ENCODE results near the gene PGAM2. TPM values are rescaled to one million over a fixed set of nuclear protein-coding genes. Genes with fewer than 3 reads are reported as not detected.
"Not testable (repeated sequence)": the region's sequence is repeated elsewhere in the genome, so short reads cannot be mapped to it uniquely, and the experiment has no call there.

Gene PGAM2
- total RNA-seq, 4 donors from 2014 or later, result not detected

DNA sequence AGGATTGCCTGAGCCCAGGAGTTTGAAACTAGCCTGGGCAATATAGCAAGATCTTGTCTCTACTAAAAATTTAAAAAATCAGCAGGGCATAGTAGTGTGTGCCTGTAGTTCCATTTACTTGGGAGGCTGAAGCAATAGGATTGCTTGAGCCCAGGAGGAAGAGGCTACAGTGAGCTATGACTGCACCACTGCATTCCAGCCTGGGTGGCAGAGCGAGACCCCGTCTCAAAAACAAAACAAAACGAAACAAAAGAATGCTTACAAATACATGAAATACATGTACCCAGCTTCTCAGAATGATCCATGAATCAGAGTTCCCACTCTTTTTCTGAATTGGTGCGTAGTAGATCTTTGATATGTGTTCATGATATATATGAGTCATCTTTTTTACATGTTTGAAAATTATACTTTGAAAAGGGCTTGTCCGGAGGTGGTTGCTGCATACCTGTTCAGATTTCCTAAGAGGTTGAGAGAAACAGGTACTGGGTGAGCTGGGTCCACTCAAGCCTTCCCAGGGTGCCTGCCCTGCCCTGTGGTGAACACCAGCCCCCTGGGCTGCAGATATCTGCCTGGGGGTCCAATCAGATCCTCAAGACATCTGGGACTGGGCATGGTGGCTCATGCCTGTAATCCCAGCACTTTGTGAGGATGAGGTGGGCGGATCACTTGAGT lies 42.4 kb downstream of the PGAM2 start:
- not testable (repeated sequence) for DNase-seq (ENCODE audit: low spot score); ATAC-seq (ENCODE audit: low FRiP score)

DNA sequence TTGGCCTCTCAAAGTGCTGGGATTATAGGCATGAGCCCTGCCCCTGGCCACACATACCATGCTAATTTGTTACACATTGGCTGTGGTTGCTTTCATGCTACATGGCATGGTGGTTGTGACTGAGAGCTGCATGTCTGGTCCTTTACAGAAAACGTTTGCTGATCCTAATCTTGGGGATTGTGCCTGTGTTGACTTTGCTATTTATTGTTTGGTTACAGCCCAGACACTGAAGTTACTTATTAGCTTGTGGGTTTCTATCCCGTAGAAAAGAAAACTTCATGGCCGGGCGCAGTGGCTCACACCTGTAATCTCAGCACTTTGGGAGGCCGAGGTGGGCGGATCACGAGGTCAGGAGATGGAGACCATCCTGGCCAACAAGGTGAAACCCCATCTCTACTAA lies 43.3 kb downstream of the PGAM2 start:
- not testable (repeated sequence) for DNase-seq (ENCODE audit: low spot score); ATAC-seq (ENCODE audit: low FRiP score)

DNA sequence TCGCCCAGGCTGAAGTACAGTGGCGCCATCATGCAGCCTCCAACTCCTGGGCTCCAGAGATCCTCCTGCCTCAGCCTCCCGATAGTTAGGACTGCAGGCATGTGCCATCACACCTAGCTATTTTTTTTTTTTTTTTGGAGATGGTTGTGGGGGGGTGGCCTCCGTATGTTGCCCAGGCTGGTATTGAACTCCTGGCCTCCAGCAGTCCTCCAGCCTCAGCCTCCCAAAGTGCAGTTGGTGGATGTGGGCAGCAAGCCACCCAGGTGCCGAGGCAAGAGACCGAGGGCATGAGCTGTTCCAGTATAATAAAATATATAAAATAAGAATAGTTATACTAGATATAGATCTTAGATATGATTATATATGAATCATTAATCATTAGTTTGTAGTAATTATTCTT lies 45.5 kb downstream of the PGAM2 start:
- ATAC-seq (ENCODE audit: low FRiP score); DNase-seq (ENCODE audit: low spot score): not testable (repeated sequence)

DNA sequence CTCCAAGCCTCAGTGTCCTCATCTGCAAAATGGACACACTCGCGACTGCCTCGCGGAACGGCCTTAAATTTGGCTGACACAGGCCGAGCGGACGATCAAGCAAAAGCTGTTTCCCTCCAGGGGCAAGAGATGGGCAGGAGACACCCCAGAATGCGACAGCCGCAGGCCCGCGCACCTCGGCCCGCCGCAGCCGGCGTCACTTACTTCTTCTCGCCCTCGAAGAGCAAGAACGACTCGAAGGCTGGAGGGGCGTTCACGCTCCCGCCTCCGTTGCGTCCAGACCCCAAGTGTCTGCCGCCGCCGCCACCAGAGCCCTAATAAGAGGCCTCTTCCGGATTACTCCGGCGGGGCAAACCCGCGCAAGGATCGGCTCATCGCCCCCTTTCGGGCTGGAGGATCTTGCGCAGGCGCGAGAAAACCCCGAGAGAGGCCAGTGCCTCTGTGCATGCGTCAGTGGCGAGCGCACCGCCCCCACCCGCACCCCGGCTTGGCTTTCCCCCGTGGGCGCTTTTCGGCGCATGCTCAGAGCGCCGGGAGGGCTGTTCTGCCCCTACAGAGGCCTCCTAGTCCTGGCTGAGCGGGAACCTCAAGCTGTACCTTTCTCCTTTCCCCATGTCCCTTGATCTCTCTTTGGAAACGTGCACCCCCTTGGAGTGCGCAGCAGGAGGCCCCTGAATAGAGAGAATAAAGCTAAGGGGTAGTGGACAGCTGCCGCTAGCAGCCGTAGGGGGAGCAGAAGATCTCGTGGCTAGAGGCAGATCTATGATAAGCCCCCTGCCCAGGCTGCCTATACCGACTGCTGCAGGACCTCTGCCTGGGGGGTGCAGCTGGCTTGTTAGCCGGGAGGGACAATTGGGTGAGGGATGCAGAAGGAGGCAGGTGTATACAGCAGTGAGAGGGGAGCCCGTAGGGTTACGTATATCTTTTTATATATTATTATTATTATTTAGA lies 46.2 kb downstream of the PGAM2 start:
- TF ChIP-seq, protein P1, sequence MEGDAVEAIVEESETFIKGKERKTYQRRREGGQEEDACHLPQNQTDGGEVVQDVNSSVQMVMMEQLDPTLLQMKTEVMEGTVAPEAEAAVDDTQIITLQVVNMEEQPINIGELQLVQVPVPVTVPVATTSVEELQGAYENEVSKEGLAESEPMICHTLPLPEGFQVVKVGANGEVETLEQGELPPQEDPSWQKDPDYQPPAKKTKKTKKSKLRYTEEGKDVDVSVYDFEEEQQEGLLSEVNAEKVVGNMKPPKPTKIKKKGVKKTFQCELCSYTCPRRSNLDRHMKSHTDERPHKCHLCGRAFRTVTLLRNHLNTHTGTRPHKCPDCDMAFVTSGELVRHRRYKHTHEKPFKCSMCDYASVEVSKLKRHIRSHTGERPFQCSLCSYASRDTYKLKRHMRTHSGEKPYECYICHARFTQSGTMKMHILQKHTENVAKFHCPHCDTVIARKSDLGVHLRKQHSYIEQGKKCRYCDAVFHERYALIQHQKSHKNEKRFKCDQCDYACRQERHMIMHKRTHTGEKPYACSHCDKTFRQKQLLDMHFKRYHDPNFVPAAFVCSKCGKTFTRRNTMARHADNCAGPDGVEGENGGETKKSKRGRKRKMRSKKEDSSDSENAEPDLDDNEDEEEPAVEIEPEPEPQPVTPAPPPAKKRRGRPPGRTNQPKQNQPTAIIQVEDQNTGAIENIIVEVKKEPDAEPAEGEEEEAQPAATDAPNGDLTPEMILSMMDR (IDR thresholded peaks at IDR 0.05), result peak in 1 of 3 donors; percentile 10
- peak; percentile 98 for ATAC-seq (ENCODE audit: low FRiP score)

DNA sequence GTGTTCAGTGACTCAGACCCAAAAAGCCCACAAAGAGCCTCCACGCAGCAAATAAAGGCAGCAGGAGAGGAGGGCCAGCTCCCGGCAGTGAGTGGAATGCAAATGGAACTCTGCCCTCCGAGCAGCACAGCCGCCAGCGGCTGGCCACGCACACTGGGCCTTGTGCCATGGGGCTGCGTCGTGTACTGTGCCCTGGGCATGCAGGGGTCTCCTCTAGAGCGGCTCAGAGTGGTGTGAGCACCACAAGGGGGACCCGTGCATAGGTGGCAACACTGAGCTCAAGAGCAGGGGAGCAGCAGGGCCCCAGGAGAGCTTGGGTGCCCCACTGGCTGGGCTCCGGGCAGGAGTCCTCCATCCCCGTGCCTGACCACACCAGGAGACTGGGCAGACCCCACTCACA lies 50.3 kb downstream of the PGAM2 start:
- not testable (repeated sequence) for DNase-seq (ENCODE audit: low spot score); ATAC-seq (ENCODE audit: low FRiP score)

More for the DNA sequence above, 46.2 kb downstream of the PGAM2 start:
- DNase-seq (ENCODE audit: low spot score), result peak; percentile 85

Other genes starting within 250 kb of the PGAM2 start
- 100 to 1,000 TPM in 1 of 4 donors, 10 to 100 TPM in 3; 69.8 to 109 (median 82.6) TPM for gene MRPS24, start 196.1 kb downstream of the PGAM2 start, total RNA-seq
- gene URGCP, start 159.0 kb downstream of the PGAM2 start, total RNA-seq, result 10 to 100 TPM; 25.2 to 45.3 (median 25.6) TPM
- gene UBE2D4, start 139.1 kb downstream of the PGAM2 start, total RNA-seq, result 10 to 100 TPM; 21.4 to 27.1 (median 24.2) TPM
- not detected for gene SPDYE1, start 67.7 kb downstream of the PGAM2 start, total RNA-seq
- gene DBNL, start 20.9 kb downstream of the PGAM2 start, total RNA-seq, result 100 to 1,000 TPM; 106 to 160 (median 127) TPM
- 10 to 100 TPM; 10.0 to 43.5 (median 21.3) TPM for gene POLM, start 17.0 kb upstream of the PGAM2 start, total RNA-seq
- gene AEBP1, start 38.8 kb upstream of the PGAM2 start, total RNA-seq, result 100 to 1,000 TPM in 3 of 4 donors, 10 to 100 TPM in 1; 64.9 to 209 (median 163) TPM
- gene POLD2, start 58.0 kb upstream of the PGAM2 start, total RNA-seq, result 10 to 100 TPM; 41.9 to 71.3 (median 44.2) TPM
- not detected for gene MYL7, start 75.8 kb upstream of the PGAM2 start, total RNA-seq
- 1 to 10 TPM in 2 of 4 donors, under 1 TPM in 2; 0.38 to 3.9 (median 1.1) TPM for gene GCK, start 123.9 kb upstream of the PGAM2 start, total RNA-seq
- gene YKT6, start 135.4 kb upstream of the PGAM2 start, total RNA-seq, result 10 to 100 TPM; 48.3 to 75.8 (median 54.4) TPM

All from omental fat pad (tissue), 4 donors.